Measurements from ENCODE around the gene NDUFA6.

- TF ChIP-seq CTCF (conservative IDR thresholded peaks at IDR 0.05; ENCODE audit: low read depth, low read length) (no peak), EZH2 (IDR thresholded peaks at IDR 0.05; ENCODE audit: low read length, unreplicated experiment) (no peak), EZH2phosphoT487 (IDR thresholded peaks at IDR 0.05; ENCODE audit: borderline replicate concordance, low read length) (no peak)
These were observed 26.4 kb upstream of the NDUFA6 start for GRCh38 chr22:42116848-42117424.

Measured in PC-3 (cell line).